ENCODE results near the gene PALLD. TPM values are rescaled to one million over a fixed set of nuclear protein-coding genes. Genes with fewer than 3 reads are reported as not detected.
A peak's percentile ranks its signal among the peaks of the same experiment; 100 is the strongest.

Gene PALLD
- total RNA-seq, 6 experiments from 2014 or later: 7.7 to 81.6 (median 24.8) TPM

DNA sequence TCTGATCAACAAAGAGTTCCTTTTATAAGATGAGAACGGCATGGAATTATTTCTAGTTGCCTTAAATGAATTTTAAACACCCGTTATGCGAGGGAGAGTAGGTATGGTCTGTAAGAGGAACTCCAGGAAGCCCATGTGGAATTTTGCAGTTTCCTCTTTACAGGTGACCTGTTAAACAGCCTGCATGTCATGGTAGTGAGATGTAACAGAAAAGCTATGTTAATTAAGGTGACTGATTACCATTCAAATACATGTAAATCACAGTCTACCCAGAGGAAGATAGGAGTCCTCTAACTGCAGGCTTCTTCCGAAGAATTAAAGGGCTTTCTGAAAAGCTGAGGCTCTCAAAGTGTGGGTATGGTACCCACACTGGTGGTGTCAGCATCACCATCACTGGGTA is 349.6 kb downstream of the PALLD start:
- Histone ChIP-seq H3K4me3 (no peak overlapping the region), H3K27ac (no peak overlapping the region), H3K9me3 (no peaks in the 10 kb centered on the region), H3K4me1 (peaks cover 0 to 14% (median 0%) of the 10 kb centered on the region in 4 donors), H3K36me3 (no peaks in the 10 kb centered on the region), H3K27me3 (no peaks in the 10 kb centered on the region)
- intact Hi-C loops (cut with DNase I): no loop called here
- WGBS (ENCODE audit: insufficient coverage, low coverage, low lambda C conversion rate, missing lambda C conversion rate): 88% methylated on average over 4 of the region's 4 CpGs
- no peak for DNase-seq
- ATAC-seq: no peak
- no peak for TF ChIP-seq CTCF (IDR thresholded peaks at IDR 0.05)

- intact Hi-C loops (cut with DNase I): no loop called here
- H3K4me3 ChIP-seq: peak overlapping the region in 1 of 3 donors; percentile 23
These were observed 351.1 kb downstream of the PALLD start for GRCh38 chr4:168847771-168848502.

DNA sequence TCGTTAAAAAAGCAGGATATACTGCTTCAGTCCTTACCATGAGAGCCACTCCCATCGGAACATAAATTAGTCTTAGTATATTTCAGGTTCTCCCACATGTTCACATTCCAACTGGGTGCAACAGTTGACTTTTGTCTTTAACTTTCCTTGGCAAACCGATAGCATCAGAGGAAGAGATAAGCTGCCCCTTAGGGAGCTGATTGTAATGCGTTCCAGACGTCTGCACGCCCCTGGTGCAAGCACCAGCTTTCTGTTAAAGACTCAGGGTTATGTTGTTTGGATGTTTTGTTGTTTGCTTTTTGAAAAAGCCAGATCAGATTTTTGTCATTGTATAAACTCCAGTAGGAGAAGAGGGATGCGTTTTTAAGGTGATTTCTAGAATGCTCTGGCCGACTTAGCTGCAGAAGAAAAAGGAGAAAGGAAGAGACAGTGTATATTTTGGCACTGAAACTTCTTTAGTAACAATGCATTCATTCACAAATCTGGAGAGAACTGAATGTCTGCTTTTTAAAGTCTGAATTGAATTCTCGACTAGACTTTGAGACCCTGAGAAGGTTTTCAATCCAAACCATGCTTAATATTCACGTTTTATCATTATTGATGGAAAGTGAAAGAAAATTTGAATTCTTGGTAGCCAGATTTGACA is 352.3 kb downstream of the PALLD start:
- WGBS (ENCODE audit: insufficient coverage, low coverage, low lambda C conversion rate, missing lambda C conversion rate): 40% methylated on average over 10 of the region's 10 CpGs
- Histone ChIP-seq H3K4me3 (no peak overlapping the region), H3K36me3 (no peaks in the 10 kb centered on the region), H3K9me3 (no peaks in the 10 kb centered on the region), H3K4me1 (peaks cover 0 to 9% (median 0%) of the 10 kb centered on the region in 4 donors), H3K27ac (no peak overlapping the region), H3K27me3 (no peaks in the 10 kb centered on the region)
- ATAC-seq: no peak
- DNase-seq: no peak
- intact Hi-C loops (cut with DNase I): no loop called here
- TF ChIP-seq CTCF (IDR thresholded peaks at IDR 0.05): no peak
- TF ChIP-seq POLR2A (IDR thresholded peaks at IDR 0.05): no peak

More at GRCh38 chr4:168847771-168848502, 351.1 kb downstream of the PALLD start:
- H3K9me3 ChIP-seq: no peaks in the 10 kb centered on the region
- TF ChIP-seq CTCF (IDR thresholded peaks at IDR 0.05): no peak
- TF ChIP-seq POLR2A (IDR thresholded peaks at IDR 0.05): no peak
- ATAC-seq (peak; percentile 68 to 79 (median 75)), DNase-seq (peak in 1 of 3 donors; percentile 30)
- peak overlapping the region in 2 of 3 donors; percentile 48 to 49 for H3K27ac ChIP-seq
- H3K4me1 ChIP-seq: peaks cover 0 to 9% (median 0%) of the 10 kb centered on the region in 4 donors
- H3K36me3 ChIP-seq: no peaks in the 10 kb centered on the region
- 20% methylated on average over 3 of the region's 4 CpGs for WGBS (ENCODE audit: insufficient coverage, low coverage, low lambda C conversion rate, missing lambda C conversion rate)
- no peaks in the 10 kb centered on the region for H3K27me3 ChIP-seq

- no peak for DNase-seq
- no peaks in the 10 kb centered on the region for H3K9me3 ChIP-seq
- no peak overlapping the region for H3K27ac ChIP-seq
- TF ChIP-seq POLR2A (IDR thresholded peaks at IDR 0.05) (no peak), CTCF (IDR thresholded peaks at IDR 0.05) (no peak)
- no peaks in the 10 kb centered on the region for H3K27me3 ChIP-seq
- no peaks in the 10 kb centered on the region for H3K36me3 ChIP-seq
- no peak overlapping the region for H3K4me3 ChIP-seq
- intact Hi-C loops (cut with DNase I): no loop called here
- no peak for ATAC-seq
- 100% methylated on average over 3 of the region's 3 CpGs for WGBS (ENCODE audit: insufficient coverage, low coverage, low lambda C conversion rate, missing lambda C conversion rate)
- peaks cover 0 to 9% (median 0%) of the 10 kb centered on the region in 4 donors for H3K4me1 ChIP-seq
These were observed 353.1 kb downstream of the PALLD start for GRCh38 chr4:168849997-168850396.

All from right lobe of liver (tissue), 6 donors.